ENCODE data around the gene ITGA1. TPM values are rescaled to one million over a fixed set of nuclear protein-coding genes. Genes with fewer than 3 reads are reported as not detected.

Gene ITGA1
- total RNA-seq, 2 donors from 2014 or later, result 0.33 to 3.5 TPM

DNA sequence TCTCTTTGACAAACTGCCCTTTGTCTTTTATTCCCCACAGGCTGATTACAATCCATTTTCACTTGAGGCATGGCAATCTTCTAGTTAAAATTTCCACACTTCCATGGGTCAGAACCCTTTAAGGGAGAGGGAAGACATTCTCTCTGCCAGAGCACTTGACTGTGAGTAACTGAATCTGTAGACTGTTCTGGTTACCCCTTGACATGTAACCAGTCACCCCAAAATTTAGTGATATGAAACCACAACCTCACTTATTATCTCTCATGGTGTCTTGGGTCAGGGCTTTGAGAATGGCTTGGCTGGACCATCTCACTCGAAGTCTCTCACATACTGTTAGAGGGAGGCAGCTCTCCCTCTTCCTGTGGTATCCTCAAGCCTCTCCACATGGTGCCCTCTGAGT is 215.4 kb downstream of the ITGA1 start:
- no peak for DNase-seq
- no peaks in the 10 kb centered on the region for H3K27me3 ChIP-seq (ENCODE audit: control insufficient read depth, insufficient read depth, low read length, poor library complexity, severe bottlenecking)
- Mint-ChIP-seq H3K4me1 (no peaks in the 10 kb centered on the region), H3K27ac (no peak overlapping the region), H3K4me3 (no peak overlapping the region), H3K36me3 (ENCODE audit: low read depth) (no peaks in the 10 kb centered on the region), H3K27me3 (ENCODE audit: insufficient read depth) (no peaks in the 10 kb centered on the region), H3K9me3 (no peaks in the 10 kb centered on the region)
- H3K9me3 ChIP-seq (ENCODE audit: control insufficient read depth, low read length), result no peaks in the 10 kb centered on the region
- no peaks in the 10 kb centered on the region for H3K36me3 ChIP-seq (ENCODE audit: control insufficient read depth, insufficient read depth, low read length)
- H3K4me3 ChIP-seq (ENCODE audit: low read length), result no peak overlapping the region
- no peaks in the 10 kb centered on the region for H3K4me1 ChIP-seq (ENCODE audit: control insufficient read depth, insufficient read depth, low read length)
- TF ChIP-seq, protein P1, sequence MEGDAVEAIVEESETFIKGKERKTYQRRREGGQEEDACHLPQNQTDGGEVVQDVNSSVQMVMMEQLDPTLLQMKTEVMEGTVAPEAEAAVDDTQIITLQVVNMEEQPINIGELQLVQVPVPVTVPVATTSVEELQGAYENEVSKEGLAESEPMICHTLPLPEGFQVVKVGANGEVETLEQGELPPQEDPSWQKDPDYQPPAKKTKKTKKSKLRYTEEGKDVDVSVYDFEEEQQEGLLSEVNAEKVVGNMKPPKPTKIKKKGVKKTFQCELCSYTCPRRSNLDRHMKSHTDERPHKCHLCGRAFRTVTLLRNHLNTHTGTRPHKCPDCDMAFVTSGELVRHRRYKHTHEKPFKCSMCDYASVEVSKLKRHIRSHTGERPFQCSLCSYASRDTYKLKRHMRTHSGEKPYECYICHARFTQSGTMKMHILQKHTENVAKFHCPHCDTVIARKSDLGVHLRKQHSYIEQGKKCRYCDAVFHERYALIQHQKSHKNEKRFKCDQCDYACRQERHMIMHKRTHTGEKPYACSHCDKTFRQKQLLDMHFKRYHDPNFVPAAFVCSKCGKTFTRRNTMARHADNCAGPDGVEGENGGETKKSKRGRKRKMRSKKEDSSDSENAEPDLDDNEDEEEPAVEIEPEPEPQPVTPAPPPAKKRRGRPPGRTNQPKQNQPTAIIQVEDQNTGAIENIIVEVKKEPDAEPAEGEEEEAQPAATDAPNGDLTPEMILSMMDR (conservative IDR thresholded peaks at IDR 0.05), result no peak
- WGBS, 2 experiments (ENCODE audit: insufficient coverage in 1 of 2, insufficient read length in 1 of 2), result 95% methylated on average over 1 of the region's 1 CpG; no CpG with 5 or more reads in 1 of the 2 experiments
- no peak overlapping the region for H3K27ac ChIP-seq (ENCODE audit: low read depth, low read length)
- H3K9ac ChIP-seq (ENCODE audit: extremely low read depth, low read length, poor library complexity, severe bottlenecking), result no peak overlapping the region

DNA sequence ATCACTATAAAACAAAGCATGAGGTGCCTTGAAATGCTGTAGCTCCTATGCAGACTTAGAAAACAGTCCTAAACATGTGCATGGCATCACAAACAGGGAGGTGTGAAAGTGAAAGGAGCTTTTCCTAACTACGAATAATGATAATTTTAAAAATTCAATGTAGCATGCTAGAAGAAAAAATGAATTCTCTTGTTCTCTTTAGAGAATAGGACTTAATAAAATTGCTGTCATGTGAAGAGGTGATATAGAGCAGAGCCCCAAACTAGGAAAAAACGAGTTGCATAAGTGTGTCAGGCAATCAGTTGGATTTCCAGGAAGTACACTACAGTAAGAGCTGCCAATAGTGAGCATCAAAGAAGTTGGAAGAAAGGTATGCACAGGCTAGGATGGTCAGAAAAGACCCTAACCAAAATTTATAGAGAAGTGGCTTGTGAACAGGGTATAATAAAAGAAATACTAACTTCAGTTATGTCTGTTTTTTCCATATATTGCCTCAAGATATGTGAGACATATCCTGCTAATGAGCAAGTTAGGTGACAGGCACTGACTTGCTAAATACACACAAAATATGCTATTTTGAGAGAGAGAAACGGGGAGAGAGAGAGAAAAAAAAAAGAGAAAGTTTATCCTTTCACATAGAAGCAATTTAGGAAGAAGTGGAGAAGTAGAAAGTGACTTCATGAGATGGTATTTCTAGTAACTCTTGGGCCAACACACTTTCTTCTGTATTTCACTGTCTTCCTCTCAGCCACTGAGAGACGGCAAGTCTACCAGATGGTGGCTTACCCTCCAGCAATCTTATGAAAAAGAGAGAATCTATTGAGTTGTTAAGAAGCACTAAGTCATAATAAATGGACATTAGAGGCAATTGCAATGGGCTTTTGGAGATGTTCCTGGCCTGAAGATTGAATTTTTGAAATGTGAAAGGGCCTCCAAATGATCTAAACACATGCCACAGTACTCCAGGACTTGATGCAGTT is 219.5 kb downstream of the ITGA1 start:
- H3K36me3 Mint-ChIP-seq (ENCODE audit: low read depth), result no peaks in the 10 kb centered on the region
- H3K27ac ChIP-seq (ENCODE audit: low read depth, low read length), result no peak overlapping the region
- H3K27me3 ChIP-seq (ENCODE audit: control insufficient read depth, insufficient read depth, low read length, poor library complexity, severe bottlenecking), result no peaks in the 10 kb centered on the region
- TF ChIP-seq, protein P1 (conservative IDR thresholded peaks at IDR 0.05), result no peak
- H3K36me3 ChIP-seq (ENCODE audit: control insufficient read depth, insufficient read depth, low read length), result no peaks in the 10 kb centered on the region
- DNase-seq, result no peak
- no peak overlapping the region for H3K4me3 ChIP-seq (ENCODE audit: low read length)
- 85 to 94% methylated on average over 2 to 4 of the region's 4 CpGs for WGBS, 2 experiments (ENCODE audit: insufficient coverage in 1 of 2, insufficient read length in 1 of 2)
- no peaks in the 10 kb centered on the region for H3K4me1 ChIP-seq (ENCODE audit: control insufficient read depth, insufficient read depth, low read length)
- no peak overlapping the region for H3K4me3 Mint-ChIP-seq
- no peak overlapping the region for H3K27ac Mint-ChIP-seq
- no peaks in the 10 kb centered on the region for H3K4me1 Mint-ChIP-seq
- H3K9me3 Mint-ChIP-seq, result no peaks in the 10 kb centered on the region
- no peaks in the 10 kb centered on the region for H3K9me3 ChIP-seq (ENCODE audit: control insufficient read depth, low read length)
- no peak overlapping the region for H3K9ac ChIP-seq (ENCODE audit: extremely low read depth, low read length, poor library complexity, severe bottlenecking)
- H3K27me3 Mint-ChIP-seq (ENCODE audit: insufficient read depth), result no peaks in the 10 kb centered on the region

DNA sequence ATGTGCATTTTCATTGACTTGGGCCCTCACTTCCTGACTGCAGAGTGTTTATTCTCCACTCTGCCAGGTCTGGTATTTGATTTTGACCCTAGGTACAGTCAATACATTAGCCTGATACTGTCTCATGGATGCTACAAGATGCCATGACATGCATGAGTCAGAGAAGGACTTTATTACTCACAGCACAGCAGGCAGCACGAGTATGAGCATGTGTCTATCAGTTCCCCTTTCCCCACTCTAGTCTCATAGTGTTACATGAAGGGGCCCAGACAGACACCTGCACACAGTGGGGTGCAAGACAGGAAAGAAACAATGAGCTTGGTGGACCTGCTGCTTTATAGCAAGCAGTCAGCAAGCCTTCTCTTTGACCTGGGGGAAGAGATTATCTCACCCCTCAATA is 221.0 kb downstream of the ITGA1 start:
- H3K27me3 ChIP-seq (ENCODE audit: control insufficient read depth, insufficient read depth, low read length, poor library complexity, severe bottlenecking), result no peaks in the 10 kb centered on the region
- H3K9me3 ChIP-seq (ENCODE audit: control insufficient read depth, low read length), result no peaks in the 10 kb centered on the region
- H3K4me1 Mint-ChIP-seq, result no peaks in the 10 kb centered on the region
- TF ChIP-seq, protein P1 (conservative IDR thresholded peaks at IDR 0.05), result no peak
- 81 to 89% methylated on average over 1 of the region's 1 CpG for WGBS, 2 experiments (ENCODE audit: insufficient coverage in 1 of 2, insufficient read length in 1 of 2)
- H3K4me1 ChIP-seq (ENCODE audit: control insufficient read depth, insufficient read depth, low read length), result no peaks in the 10 kb centered on the region
- H3K4me3 ChIP-seq (ENCODE audit: low read length), result no peak overlapping the region
- no peak overlapping the region for H3K27ac ChIP-seq (ENCODE audit: low read depth, low read length)
- H3K36me3 Mint-ChIP-seq (ENCODE audit: low read depth), result no peaks in the 10 kb centered on the region
- no peak for DNase-seq
- H3K4me3 Mint-ChIP-seq, result no peak overlapping the region
- H3K27ac Mint-ChIP-seq, result no peak overlapping the region
- H3K36me3 ChIP-seq (ENCODE audit: control insufficient read depth, insufficient read depth, low read length), result no peaks in the 10 kb centered on the region
- no peak overlapping the region for H3K9ac ChIP-seq (ENCODE audit: extremely low read depth, low read length, poor library complexity, severe bottlenecking)
- no peaks in the 10 kb centered on the region for H3K9me3 Mint-ChIP-seq
- no peaks in the 10 kb centered on the region for H3K27me3 Mint-ChIP-seq (ENCODE audit: insufficient read depth)

Other genes starting within 250 kb of the ITGA1 start
- gene PELO, start within 50 bp of the ITGA1 start, total RNA-seq, result 10 to 100 TPM; 10.2 to 14.9 TPM
- 1 to 10 TPM; 1.3 to 4.0 TPM for gene ITGA2, start 201.4 kb downstream of the ITGA1 start, total RNA-seq